Bronchial epithelial cell (primary cell): ENCODE measurements around the gene DLGAP5. TPM values are rescaled to one million over a fixed set of nuclear protein-coding genes. Genes with fewer than 3 reads are reported as not detected.

Source experiments
- DNase-seq: peaks from one replicate; pipeline ENCODE4 v3.0.0-alpha.2; 2010; ENCODE audit warnings: low read depth
- FAIRE-seq: peaks from 2 replicates; lab custom pipeline; 2011; peaks lifted over from hg19 to GRCh38; lab: Jason Lieb, UNC
- H3K27me3 ChIP-seq: 2 replicates; pipeline ENCODE4 v1.5.1; 2011; ENCODE audit warnings: low read length; ENCODE audit not compliant: control insufficient read depth, insufficient read depth
- H3K36me3 ChIP-seq: 2 replicates; pipeline ENCODE4 v1.5.1; 2011; ENCODE audit warnings: low read length; ENCODE audit not compliant: control insufficient read depth, insufficient read depth
- H3K4me3 ChIP-seq: 2 replicates; pipeline ENCODE4 v1.5.1; 2011; ENCODE audit warnings: mild to moderate bottlenecking, low read depth, low read length, control low read depth
- CTCF ChIP-seq: IDR thresholded peaks from 2 replicates; pipeline ENCODE4 v1.5.1; 2011; ENCODE audit warnings: mild to moderate bottlenecking, moderate library complexity, low read length, control low read depth, inconsistent platforms; ENCODE audit not compliant: insufficient read depth, severe bottlenecking
- total RNA-seq: library from RNA; depleted of rRNA; stranded (reverse); fragments of >200 nt; gene quantifications from 2 replicates; pipeline ENCODE4 v1.2.1, GENCODE V29; 2014

DLGAP5 gene
- total RNA-seq = 0.26 and 0.38 TPM in 2 replicates

- H3K36me3 ChIP-seq = no peaks in the 10 kb centered on the region
- FAIRE-seq = no peak
- H3K27me3 ChIP-seq = no peaks in the 10 kb centered on the region
- peak within 1 kb of the TSS; percentile 67 for H3K4me3 ChIP-seq
- no peak for TF ChIP-seq CTCF
- DNase-seq = peak; percentile 97
Measured at GRCh38 chr14:55191203-55192053, at the start of gene DLGAP5. Gene DLGAP5, minus strand, starts transcription at chr14:55191585. Its CDS starts 2,406 bp downstream, at chr14:55189179.

GRCh38 chr14:55240526-55241178 lies 49.3 kb upstream of the DLGAP5 start:
- Histone ChIP-seq H3K36me3 (no peaks in the 10 kb centered on the region), H3K27me3 (peaks cover 3% of the 10 kb centered on the region), H3K4me3 (no peak overlapping the region)
- no peak for TF ChIP-seq CTCF
- FAIRE-seq = no peak
- DNase-seq = no peak

- Histone ChIP-seq H3K27me3 (peaks cover 3% of the 10 kb centered on the region), H3K36me3 (no peaks in the 10 kb centered on the region), H3K4me3 (no peak overlapping the region)
- DNase-seq (no peak), FAIRE-seq (no peak)
- no peak for TF ChIP-seq CTCF
Measured at GRCh38 chr14:55239320-55239719, 47.9 kb upstream of the DLGAP5 start.

- Histone ChIP-seq H3K36me3 (no peaks in the 10 kb centered on the region), H3K27me3 (peaks cover 2% of the 10 kb centered on the region), H3K4me3 (no peak overlapping the region)
- FAIRE-seq = no peak
- no peak for TF ChIP-seq CTCF
- no peak for DNase-seq
Measured at GRCh38 chr14:55238019-55238680, 46.8 kb upstream of the DLGAP5 start.

- Histone ChIP-seq H3K27me3 (no peaks in the 10 kb centered on the region), H3K36me3 (no peaks in the 10 kb centered on the region), H3K4me3 (no peak overlapping the region)
- DNase-seq (no peak), FAIRE-seq (no peak)
- no peak for TF ChIP-seq CTCF
Measured at GRCh38 chr14:55233591-55233990, 42.2 kb upstream of the DLGAP5 start.
